Heart left ventricle (tissue), 13 donors: Measurements from ENCODE around the gene TIMELESS.

Experiments
- CTCF ChIP-seq, 12 donors: fragments of 200-600 bp; sonication (generic) in 4 of 12; IDR thresholded peaks; one replicate each; pipeline versions ENCODE4 v1.5.0 to v1.8.0; 2018 to 2022; ENCODE audit warnings: antibody characterized with exemption in 12 of 12, mild to moderate bottlenecking in 5 of 12
- POLR2A ChIP-seq, 2 donors: fragments of 450-650 bp; IDR thresholded peaks; one replicate each; pipeline ENCODE4 v1.6.1; 2017; ENCODE audit warnings: antibody characterized with exemption in 2 of 2, mild to moderate bottlenecking in 2 of 2, moderate library complexity in 2 of 2
- donor health status: ischemic (EF 13 %, LVEDD 7.1; RV severe dilation, severe dysfunction).
- donor health status: DM: no; HTN: yes; CAD: no.
- donor health status: DM: no; HTN: no; CAD: no.
- donor health status: ischemic (EF 25% LVEDD 6.9; RV normal size, moderate dysfunction).
- donor health status: ischemic (EF 25% LVEDD 5.7; RV mildly dilated, moderate dysfunction).
- donor health status: ischemic (EF 35%, LVEDD 5.7; RV mildly dilated, moderate dysfunction).
- donor health status: nonischemic (EF 11% LVEDD 7.7; RV severe dilation, severe dysfunction).
- donor health status: DM: yes; HTN: yes; CAD: no.
- donor health status: PGD.
- donor health status: ischemic (EF 29% LVEDD 5.4; RV normal size, mild dysfunction).
- donor health status: nonischemic (EF 23%, LVEDD 6.1; RV moderate dilation, normal function).

GRCh38 chr12:56377310-56377988 lies 71.8 kb downstream of the TIMELESS start:
- no peak for TF ChIP-seq CTCF (IDR thresholded peaks at IDR 0.05)
- no peak for TF ChIP-seq POLR2A (IDR thresholded peaks at IDR 0.05)
